ENCODE results near the gene OR1B1.
"Not testable (repeated sequence)": the region's sequence is repeated elsewhere in the genome, so short reads cannot be mapped to it uniquely, and the experiment has no call there.

The OR1B1 gene

GRCh38 chr9:122657527-122657926 lies at the start of gene OR1B1:
Gene OR1B1, minus strand, starts transcription at chr9:122657627.
- DNase-seq, result no peak

- DNase-seq, result no peak
Measured at GRCh38 chr9:122695696-122696095, 38.3 kb upstream of the OR1B1 start.

- DNase-seq, result no peak
Measured at GRCh38 chr9:122684851-122685250, 27.4 kb upstream of the OR1B1 start.

GRCh38 chr9:122672481-122672880 lies 15.1 kb upstream of the OR1B1 start:
- DNase-seq, result no peak

GRCh38 chr9:122661416-122661815 lies 4.0 kb upstream of the OR1B1 start, which contains the start of gene OR1L1:
Gene OR1L1, plus strand, starts transcription at chr9:122661716. Its CDS starts 0 bp downstream, at chr9:122661716.
- no peak for DNase-seq

GRCh38 chr9:122656378-122656777 lies 1.0 kb downstream of the OR1B1 start:
- no peak for DNase-seq

- DNase-seq, result no peak
Measured at GRCh38 chr9:122642226-122642625, 15.2 kb downstream of the OR1B1 start.

- DNase-seq, result no peak
Measured at GRCh38 chr9:122619996-122620395, 37.4 kb downstream of the OR1B1 start.

GRCh38 chr9:122614362-122614761 lies 43.1 kb downstream of the OR1B1 start, which contains the start of gene OR1Q1:
Gene OR1Q1, plus strand, starts transcription at chr9:122614738. Its CDS starts 0 bp downstream, at chr9:122614738.
- no peak for DNase-seq

- DNase-seq, result no peak
Measured at GRCh38 chr9:122609804-122610203, 47.6 kb downstream of the OR1B1 start.

- no peak for DNase-seq
Measured at GRCh38 chr9:122606587-122606986, 50.8 kb downstream of the OR1B1 start.

GRCh38 chr9:122605691-122606090 lies 51.7 kb downstream of the OR1B1 start:
- DNase-seq, result no peak

GRCh38 chr9:122583284-122583683 lies 74.1 kb downstream of the OR1B1 start, which contains the start of gene OR1L8:
Gene OR1L8, minus strand, starts transcription at chr9:122583384. Its CDS starts 14,907 bp downstream, at chr9:122568477.
- not testable (repeated sequence) for DNase-seq

GRCh38 chr9:122580360-122580759 lies 77.1 kb downstream of the OR1B1 start:
- no peak for DNase-seq

GRCh38 chr9:122579874-122580273 lies 77.6 kb downstream of the OR1B1 start:
- DNase-seq, result no peak

All from MV-4-11 (cell line).